ENCODE data around the gene C1QBP.

DNA sequence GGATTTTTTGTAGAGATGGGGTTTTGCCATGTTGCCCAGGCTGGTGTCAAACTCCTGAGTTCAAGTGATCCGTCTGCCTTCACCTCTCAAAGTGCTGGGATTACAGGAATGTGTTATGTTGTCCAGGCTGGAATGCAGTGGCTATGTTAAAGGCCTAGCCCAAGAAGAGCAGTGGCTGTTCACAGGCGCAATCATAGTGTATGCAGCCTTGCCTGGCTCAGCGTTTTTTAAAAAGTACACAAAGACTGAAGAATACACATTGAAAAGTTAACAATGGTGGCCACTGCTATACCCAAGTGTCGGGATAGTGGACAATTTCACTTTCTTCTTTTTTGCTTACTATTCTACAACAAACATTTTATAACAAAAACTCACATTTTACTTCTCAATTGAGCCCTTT lies 40.0 kb upstream of the C1QBP start:
- TF ChIP-seq, protein P1, sequence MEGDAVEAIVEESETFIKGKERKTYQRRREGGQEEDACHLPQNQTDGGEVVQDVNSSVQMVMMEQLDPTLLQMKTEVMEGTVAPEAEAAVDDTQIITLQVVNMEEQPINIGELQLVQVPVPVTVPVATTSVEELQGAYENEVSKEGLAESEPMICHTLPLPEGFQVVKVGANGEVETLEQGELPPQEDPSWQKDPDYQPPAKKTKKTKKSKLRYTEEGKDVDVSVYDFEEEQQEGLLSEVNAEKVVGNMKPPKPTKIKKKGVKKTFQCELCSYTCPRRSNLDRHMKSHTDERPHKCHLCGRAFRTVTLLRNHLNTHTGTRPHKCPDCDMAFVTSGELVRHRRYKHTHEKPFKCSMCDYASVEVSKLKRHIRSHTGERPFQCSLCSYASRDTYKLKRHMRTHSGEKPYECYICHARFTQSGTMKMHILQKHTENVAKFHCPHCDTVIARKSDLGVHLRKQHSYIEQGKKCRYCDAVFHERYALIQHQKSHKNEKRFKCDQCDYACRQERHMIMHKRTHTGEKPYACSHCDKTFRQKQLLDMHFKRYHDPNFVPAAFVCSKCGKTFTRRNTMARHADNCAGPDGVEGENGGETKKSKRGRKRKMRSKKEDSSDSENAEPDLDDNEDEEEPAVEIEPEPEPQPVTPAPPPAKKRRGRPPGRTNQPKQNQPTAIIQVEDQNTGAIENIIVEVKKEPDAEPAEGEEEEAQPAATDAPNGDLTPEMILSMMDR (IDR thresholded peaks at IDR 0.05), result no peak
- no peak for TF ChIP-seq POLR2AphosphoS5 (IDR thresholded peaks at IDR 0.05)

All from esophagus muscularis mucosa (tissue), 3 donors.